Activated naive CD4-positive, alpha-beta T cell treated with anti-CD3 and anti-CD28 coated beads for 36 hours (primary cell): Measurements from ENCODE around the gene RHOA. TPM values are rescaled to one million over a fixed set of nuclear protein-coding genes. Genes with fewer than 3 reads are reported as not detected.

Experiments
- CTCF ChIA-PET: fragments of 350-600 bp; sonication (Branson Sonifier 250); formaldehyde crosslinking; loops from one replicate; lab custom pipeline; 2021; ENCODE audit warnings: antibody characterized with exemption; lab: Charles Lee
- DNase-seq: peaks from one replicate; pipeline ENCODE4 v3.0.0-alpha.2; 2020
- H3K27ac Mint-ChIP-seq: one replicate; pipeline ENCODE4 v1.8.0; 2021; ENCODE audit warnings: mild to moderate bottlenecking, mixed read lengths
- H3K27me3 Mint-ChIP-seq: one replicate; pipeline ENCODE4 v1.8.0; 2021; ENCODE audit warnings: low read depth, mixed read lengths
- H3K36me3 Mint-ChIP-seq: one replicate; pipeline ENCODE4 v1.8.0; 2021; ENCODE audit warnings: low read depth, mixed read lengths
- H3K4me1 Mint-ChIP-seq: one replicate; pipeline ENCODE4 v1.8.0; 2021; ENCODE audit warnings: low read depth, mixed read lengths
- H3K4me3 Mint-ChIP-seq: one replicate; pipeline ENCODE4 v1.8.0; 2021; ENCODE audit warnings: mild to moderate bottlenecking, moderate library complexity, mixed read lengths
- H3K9me3 Mint-ChIP-seq: one replicate; pipeline ENCODE4 v1.8.0; 2021; ENCODE audit warnings: mixed read lengths
- intact Hi-C: fragments of 100-400 bp; cut with micrococcal nuclease; formaldehyde crosslinking; loops from one replicate; pipeline ENCODE4 v1.15.1; 2023
- total RNA-seq, 2 experiments: library from RNA; stranded (reverse); gene quantifications; one replicate each; pipeline ENCODE4 v1.2.3, GENCODE V29; 2021

The RHOA gene
- total RNA-seq, 2 experiments from 2014 or later: 463 to 491 TPM

- no peak for DNase-seq
- Mint-ChIP-seq H3K27me3 (no peaks in the 10 kb centered on the region), H3K4me1 (peaks cover 9% of the 10 kb centered on the region), H3K9me3 (no peaks in the 10 kb centered on the region), H3K4me3 (no peak overlapping the region), H3K27ac (no peak overlapping the region), H3K36me3 (peaks cover 19% of the 10 kb centered on the region)
- intact Hi-C loops: no loop called here
- CTCF ChIA-PET: no interaction called here
These were observed 101.1 kb downstream of the RHOA start for GRCh38 chr3:49310677-49311076.

Other genes with a start within 250 kb of the RHOA start
- gene CCDC71, start 245.6 kb downstream of the RHOA start, total RNA-seq: 10 to 100 TPM; 11.8 to 12.8 TPM
- gene KLHDC8B, start 240.4 kb downstream of the RHOA start, total RNA-seq: 1 to 10 TPM; 1.8 to 2.4 TPM
- 1 to 10 TPM; 1.7 TPM for gene C3orf62, start 134.7 kb downstream of the RHOA start, total RNA-seq
- 10 to 100 TPM; 68.0 to 69.7 TPM for gene USP4, start 71.9 kb downstream of the RHOA start, total RNA-seq
- gene GPX1, start 53.6 kb downstream of the RHOA start, total RNA-seq: 100 to 1,000 TPM; 198 to 202 TPM
- gene TCTA, start 447 bp upstream of the RHOA start, total RNA-seq: 1 to 10 TPM; 9.4 to 9.5 TPM
- gene AMT, start 10.5 kb upstream of the RHOA start, total RNA-seq: 1 to 10 TPM; 2.5 to 2.7 TPM
- 10 to 100 TPM in 1 of 2 experiments, 1 to 10 TPM in 1; 9.1 to 10.1 TPM for gene NICN1, start 17.3 kb upstream of the RHOA start, total RNA-seq
- gene DAG1, start 58.3 kb upstream of the RHOA start, total RNA-seq: 1 to 10 TPM; 6.9 to 8.2 TPM
- under 1 TPM; 0.12 to 0.20 TPM for gene BSN, start 142.5 kb upstream of the RHOA start, total RNA-seq